Endothelial cell (in vitro differentiated cells): ENCODE data around the gene UBE2E2. TPM values are rescaled to one million over a fixed set of nuclear protein-coding genes. Genes with fewer than 3 reads are reported as not detected.

Experiments used
- DNase-seq: peaks from one replicate; pipeline ENCODE4 v3.0.0; 2021; ENCODE audit warnings: low spot score
- H3K27ac Mint-ChIP-seq: one replicate; pipeline ENCODE4 v1.8.0; 2021; ENCODE audit warnings: mixed read lengths, inconsistent platforms; ENCODE audit not compliant: unreplicated experiment
- H3K27me3 Mint-ChIP-seq: one replicate; pipeline ENCODE4 v1.8.0; 2021; ENCODE audit warnings: mild to moderate bottlenecking, moderate library complexity, mixed read lengths, inconsistent platforms; ENCODE audit not compliant: unreplicated experiment
- H3K36me3 Mint-ChIP-seq: one replicate; pipeline ENCODE4 v1.8.0; 2021; ENCODE audit warnings: mild to moderate bottlenecking, low read depth, mixed read lengths, inconsistent platforms; ENCODE audit not compliant: unreplicated experiment
- H3K4me1 Mint-ChIP-seq: one replicate; pipeline ENCODE4 v1.8.0; 2021; ENCODE audit warnings: mild to moderate bottlenecking, mixed read lengths, inconsistent platforms; ENCODE audit not compliant: unreplicated experiment
- H3K4me3 Mint-ChIP-seq: one replicate; pipeline ENCODE4 v1.8.0; 2021; ENCODE audit warnings: mild to moderate bottlenecking, mixed read lengths, inconsistent platforms; ENCODE audit not compliant: unreplicated experiment
- H3K9me3 Mint-ChIP-seq: one replicate; pipeline ENCODE4 v1.8.0; 2021; ENCODE audit warnings: mixed read lengths, inconsistent platforms; ENCODE audit not compliant: unreplicated experiment
- total RNA-seq: library from RNA; stranded (reverse); fragmentation: NEBNext Ultra II Directional; extraction: Animal tissue kit (Norgen Biotek cat#: 25700); gene quantifications from one replicate; pipeline ENCODE4 v1.2.1, GENCODE V29; 2021; ENCODE audit not compliant: unreplicated experiment
- TF ChIP-seq, protein P1 (sequence below): fragments of 200-600 bp; sonication (generic); IDR thresholded peaks from one replicate; pipeline ENCODE4 v1.5.0; 2021; ENCODE audit warnings: antibody characterized with exemption; ENCODE audit not compliant: unreplicated experiment

Gene UBE2E2
- total RNA-seq, 1 donor from 2014 or later: 46.9 TPM

DNA sequence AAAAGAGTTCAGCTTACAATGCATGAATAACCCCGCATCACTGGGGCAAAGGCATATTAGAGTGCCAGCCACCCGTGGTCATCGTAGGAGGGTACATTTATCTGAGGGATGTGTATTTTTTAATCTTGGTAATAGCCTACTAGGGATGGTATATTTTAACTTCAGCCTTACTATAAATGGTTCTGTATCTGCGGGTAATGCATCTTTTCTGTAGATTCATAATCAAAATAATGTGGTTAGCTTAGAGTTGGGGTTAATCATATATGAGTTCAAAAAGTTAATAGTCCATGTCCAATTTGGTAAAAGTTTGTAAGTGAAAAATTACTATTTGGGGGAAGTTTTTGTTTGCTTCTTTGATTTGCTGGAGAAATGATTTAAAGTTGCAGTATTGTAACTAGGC, 339.0 kb downstream of the UBE2E2 start:
- no peak overlapping the region for H3K4me3 Mint-ChIP-seq
- no peaks in the 10 kb centered on the region for H3K27me3 Mint-ChIP-seq
- H3K36me3 Mint-ChIP-seq: no peaks in the 10 kb centered on the region
- no peaks in the 10 kb centered on the region for H3K4me1 Mint-ChIP-seq
- no peak overlapping the region for H3K27ac Mint-ChIP-seq
- DNase-seq: no peak
- TF ChIP-seq, protein P1, sequence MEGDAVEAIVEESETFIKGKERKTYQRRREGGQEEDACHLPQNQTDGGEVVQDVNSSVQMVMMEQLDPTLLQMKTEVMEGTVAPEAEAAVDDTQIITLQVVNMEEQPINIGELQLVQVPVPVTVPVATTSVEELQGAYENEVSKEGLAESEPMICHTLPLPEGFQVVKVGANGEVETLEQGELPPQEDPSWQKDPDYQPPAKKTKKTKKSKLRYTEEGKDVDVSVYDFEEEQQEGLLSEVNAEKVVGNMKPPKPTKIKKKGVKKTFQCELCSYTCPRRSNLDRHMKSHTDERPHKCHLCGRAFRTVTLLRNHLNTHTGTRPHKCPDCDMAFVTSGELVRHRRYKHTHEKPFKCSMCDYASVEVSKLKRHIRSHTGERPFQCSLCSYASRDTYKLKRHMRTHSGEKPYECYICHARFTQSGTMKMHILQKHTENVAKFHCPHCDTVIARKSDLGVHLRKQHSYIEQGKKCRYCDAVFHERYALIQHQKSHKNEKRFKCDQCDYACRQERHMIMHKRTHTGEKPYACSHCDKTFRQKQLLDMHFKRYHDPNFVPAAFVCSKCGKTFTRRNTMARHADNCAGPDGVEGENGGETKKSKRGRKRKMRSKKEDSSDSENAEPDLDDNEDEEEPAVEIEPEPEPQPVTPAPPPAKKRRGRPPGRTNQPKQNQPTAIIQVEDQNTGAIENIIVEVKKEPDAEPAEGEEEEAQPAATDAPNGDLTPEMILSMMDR: no peak
- no peaks in the 10 kb centered on the region for H3K9me3 Mint-ChIP-seq

DNA sequence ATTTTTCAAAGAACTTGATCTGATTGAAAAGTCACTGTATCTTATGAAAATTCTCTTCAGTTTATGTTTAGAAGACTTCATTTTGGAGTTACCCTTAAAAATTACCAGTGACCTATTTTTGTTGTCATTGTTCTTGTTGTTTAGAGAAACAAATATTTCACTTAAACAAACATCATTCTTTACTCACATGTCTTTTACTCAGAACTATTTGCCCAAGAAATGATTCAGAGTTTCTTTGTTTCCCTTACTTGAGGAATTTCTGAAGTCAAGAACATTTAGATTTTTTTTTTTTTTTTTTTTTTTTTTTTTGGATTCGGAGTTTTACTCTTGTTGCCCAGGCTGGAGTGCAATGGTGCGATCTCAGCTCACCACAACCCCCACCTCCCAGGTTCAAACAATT, 343.1 kb downstream of the UBE2E2 start:
- TF ChIP-seq, protein P1: no peak
- H3K9me3 Mint-ChIP-seq: no peaks in the 10 kb centered on the region
- no peaks in the 10 kb centered on the region for H3K36me3 Mint-ChIP-seq
- no peak for DNase-seq
- H3K27me3 Mint-ChIP-seq: no peaks in the 10 kb centered on the region
- no peaks in the 10 kb centered on the region for H3K4me1 Mint-ChIP-seq
- H3K27ac Mint-ChIP-seq: no peak overlapping the region
- no peak overlapping the region for H3K4me3 Mint-ChIP-seq

- TF ChIP-seq, protein P1: no peak
- no peak for DNase-seq
- H3K36me3 Mint-ChIP-seq: no peaks in the 10 kb centered on the region
- H3K4me3 Mint-ChIP-seq: no peak overlapping the region
- H3K27ac Mint-ChIP-seq: no peak overlapping the region
- H3K9me3 Mint-ChIP-seq: no peaks in the 10 kb centered on the region
- H3K27me3 Mint-ChIP-seq: no peaks in the 10 kb centered on the region
- H3K4me1 Mint-ChIP-seq: no peaks in the 10 kb centered on the region
These were observed 345.0 kb downstream of the UBE2E2 start for GRCh38 chr3:23547905-23548650.

- Mint-ChIP-seq H3K36me3 (no peaks in the 10 kb centered on the region), H3K9me3 (no peaks in the 10 kb centered on the region), H3K4me1 (no peaks in the 10 kb centered on the region), H3K27ac (no peak overlapping the region), H3K4me3 (no peak overlapping the region), H3K27me3 (no peaks in the 10 kb centered on the region)
- no peak for DNase-seq
- TF ChIP-seq, protein P1: no peak
These were observed 345.6 kb downstream of the UBE2E2 start for GRCh38 chr3:23548706-23549105.

- Mint-ChIP-seq H3K27me3 (no peaks in the 10 kb centered on the region), H3K36me3 (no peaks in the 10 kb centered on the region), H3K4me3 (no peak overlapping the region), H3K4me1 (no peaks in the 10 kb centered on the region), H3K27ac (no peak overlapping the region), H3K9me3 (no peaks in the 10 kb centered on the region)
- DNase-seq: no peak
- TF ChIP-seq, protein P1: no peak
These were observed 346.2 kb downstream of the UBE2E2 start for GRCh38 chr3:23549148-23549910.
